ENCODE data around the gene RUVBL2.

The RUVBL2 gene

GRCh38 chr19:48954595-48955307 is 38.9 kb upstream of the RUVBL2 start, which contains the start of gene BAX (continued):
- TF ChIP-seq, protein P1, sequence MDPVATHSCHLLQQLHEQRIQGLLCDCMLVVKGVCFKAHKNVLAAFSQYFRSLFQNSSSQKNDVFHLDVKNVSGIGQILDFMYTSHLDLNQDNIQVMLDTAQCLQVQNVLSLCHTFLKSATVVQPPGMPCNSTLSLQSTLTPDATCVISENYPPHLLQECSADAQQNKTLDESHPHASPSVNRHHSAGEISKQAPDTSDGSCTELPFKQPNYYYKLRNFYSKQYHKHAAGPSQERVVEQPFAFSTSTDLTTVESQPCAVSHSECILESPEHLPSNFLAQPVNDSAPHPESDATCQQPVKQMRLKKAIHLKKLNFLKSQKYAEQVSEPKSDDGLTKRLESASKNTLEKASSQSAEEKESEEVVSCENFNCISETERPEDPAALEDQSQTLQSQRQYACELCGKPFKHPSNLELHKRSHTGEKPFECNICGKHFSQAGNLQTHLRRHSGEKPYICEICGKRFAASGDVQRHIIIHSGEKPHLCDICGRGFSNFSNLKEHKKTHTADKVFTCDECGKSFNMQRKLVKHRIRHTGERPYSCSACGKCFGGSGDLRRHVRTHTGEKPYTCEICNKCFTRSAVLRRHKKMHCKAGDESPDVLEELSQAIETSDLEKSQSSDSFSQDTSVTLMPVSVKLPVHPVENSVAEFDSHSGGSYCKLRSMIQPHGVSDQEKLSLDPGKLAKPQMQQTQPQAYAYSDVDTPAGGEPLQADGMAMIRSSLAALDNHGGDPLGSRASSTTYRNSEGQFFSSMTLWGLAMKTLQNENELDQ (tag by site-specific recombination; IDR thresholded peaks at IDR 0.05; ENCODE audit: low read depth) = no peak
- peak; percentile 68; the same call in 1 of the 2 replicates for TF ChIP-seq TSHZ1 (tag by site-specific recombination; IDR thresholded peaks at IDR 0.05; ENCODE audit: borderline replicate concordance)
- no peak for TF ChIP-seq GLI4 (tag by site-specific recombination; IDR thresholded peaks at IDR 0.05)
- TF ChIP-seq, protein P2, sequence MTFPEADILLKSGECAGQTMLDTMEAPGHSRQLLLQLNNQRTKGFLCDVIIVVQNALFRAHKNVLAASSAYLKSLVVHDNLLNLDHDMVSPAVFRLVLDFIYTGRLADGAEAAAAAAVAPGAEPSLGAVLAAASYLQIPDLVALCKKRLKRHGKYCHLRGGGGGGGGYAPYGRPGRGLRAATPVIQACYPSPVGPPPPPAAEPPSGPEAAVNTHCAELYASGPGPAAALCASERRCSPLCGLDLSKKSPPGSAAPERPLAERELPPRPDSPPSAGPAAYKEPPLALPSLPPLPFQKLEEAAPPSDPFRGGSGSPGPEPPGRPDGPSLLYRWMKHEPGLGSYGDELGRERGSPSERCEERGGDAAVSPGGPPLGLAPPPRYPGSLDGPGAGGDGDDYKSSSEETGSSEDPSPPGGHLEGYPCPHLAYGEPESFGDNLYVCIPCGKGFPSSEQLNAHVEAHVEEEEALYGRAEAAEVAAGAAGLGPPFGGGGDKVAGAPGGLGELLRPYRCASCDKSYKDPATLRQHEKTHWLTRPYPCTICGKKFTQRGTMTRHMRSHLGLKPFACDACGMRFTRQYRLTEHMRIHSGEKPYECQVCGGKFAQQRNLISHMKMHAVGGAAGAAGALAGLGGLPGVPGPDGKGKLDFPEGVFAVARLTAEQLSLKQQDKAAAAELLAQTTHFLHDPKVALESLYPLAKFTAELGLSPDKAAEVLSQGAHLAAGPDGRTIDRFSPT (tag by site-specific recombination; IDR thresholded peaks at IDR 0.05) = peak; percentile 94
- 0 out of 2 replicates have a peak, but pooled peaks have one; percentile 17 for TF ChIP-seq SCRT2 (tag by site-specific recombination; IDR thresholded peaks at IDR 0.05)
- no peak for TF ChIP-seq ZNF121 (tag by site-specific recombination; IDR thresholded peaks at IDR 0.05)
- peak; percentile 81; the same call in 1 of the 2 replicates for TF ChIP-seq ZXDB (tag by site-specific recombination; IDR thresholded peaks at IDR 0.05)
- TF ChIP-seq, protein P3, sequence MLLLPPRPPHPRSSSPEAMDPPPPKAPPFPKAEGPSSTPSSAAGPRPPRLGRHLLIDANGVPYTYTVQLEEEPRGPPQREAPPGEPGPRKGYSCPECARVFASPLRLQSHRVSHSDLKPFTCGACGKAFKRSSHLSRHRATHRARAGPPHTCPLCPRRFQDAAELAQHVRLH (tag by site-specific recombination; IDR thresholded peaks at IDR 0.05) = peak; percentile 91
- TF ChIP-seq, protein P4, sequence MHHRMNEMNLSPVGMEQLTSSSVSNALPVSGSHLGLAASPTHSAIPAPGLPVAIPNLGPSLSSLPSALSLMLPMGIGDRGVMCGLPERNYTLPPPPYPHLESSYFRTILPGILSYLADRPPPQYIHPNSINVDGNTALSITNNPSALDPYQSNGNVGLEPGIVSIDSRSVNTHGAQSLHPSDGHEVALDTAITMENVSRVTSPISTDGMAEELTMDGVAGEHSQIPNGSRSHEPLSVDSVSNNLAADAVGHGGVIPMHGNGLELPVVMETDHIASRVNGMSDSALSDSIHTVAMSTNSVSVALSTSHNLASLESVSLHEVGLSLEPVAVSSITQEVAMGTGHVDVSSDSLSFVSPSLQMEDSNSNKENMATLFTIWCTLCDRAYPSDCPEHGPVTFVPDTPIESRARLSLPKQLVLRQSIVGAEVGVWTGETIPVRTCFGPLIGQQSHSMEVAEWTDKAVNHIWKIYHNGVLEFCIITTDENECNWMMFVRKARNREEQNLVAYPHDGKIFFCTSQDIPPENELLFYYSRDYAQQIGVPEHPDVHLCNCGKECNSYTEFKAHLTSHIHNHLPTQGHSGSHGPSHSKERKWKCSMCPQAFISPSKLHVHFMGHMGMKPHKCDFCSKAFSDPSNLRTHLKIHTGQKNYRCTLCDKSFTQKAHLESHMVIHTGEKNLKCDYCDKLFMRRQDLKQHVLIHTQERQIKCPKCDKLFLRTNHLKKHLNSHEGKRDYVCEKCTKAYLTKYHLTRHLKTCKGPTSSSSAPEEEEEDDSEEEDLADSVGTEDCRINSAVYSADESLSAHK (tag by site-specific recombination; IDR thresholded peaks at IDR 0.05) = peak; percentile 61; the same call in 1 of the 2 replicates
- peak; percentile 56; the same call in 1 of the 2 replicates for TF ChIP-seq GLIS1 (tag by site-specific recombination; IDR thresholded peaks at IDR 0.05)
- TF ChIP-seq, protein P5, sequence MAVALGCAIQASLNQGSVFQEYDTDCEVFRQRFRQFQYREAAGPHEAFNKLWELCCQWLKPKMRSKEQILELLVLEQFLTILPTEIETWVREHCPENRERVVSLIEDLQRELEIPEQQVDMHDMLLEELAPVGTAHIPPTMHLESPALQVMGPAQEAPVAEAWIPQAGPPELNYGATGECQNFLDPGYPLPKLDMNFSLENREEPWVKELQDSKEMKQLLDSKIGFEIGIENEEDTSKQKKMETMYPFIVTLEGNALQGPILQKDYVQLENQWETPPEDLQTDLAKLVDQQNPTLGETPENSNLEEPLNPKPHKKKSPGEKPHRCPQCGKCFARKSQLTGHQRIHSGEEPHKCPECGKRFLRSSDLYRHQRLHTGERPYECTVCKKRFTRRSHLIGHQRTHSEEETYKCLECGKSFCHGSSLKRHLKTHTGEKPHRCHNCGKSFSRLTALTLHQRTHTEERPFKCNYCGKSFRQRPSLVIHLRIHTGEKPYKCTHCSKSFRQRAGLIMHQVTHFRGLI (tag by site-specific recombination; IDR thresholded peaks at IDR 0.05) = peak; percentile 84
